HEK293T (cell line): ENCODE measurements around the gene MTURN.

Experiments
- ARNT ChIP-seq: fragments of 450-650 bp; IDR thresholded peaks from 2 replicates; pipeline ENCODE4 v1.6.1; 2017; ENCODE audit warnings: mild to moderate bottlenecking
- BHLHE40 ChIP-seq: fragments of 450-650 bp; IDR thresholded peaks from 2 replicates; pipeline ENCODE4 v1.6.1; 2016; ENCODE audit warnings: mild to moderate bottlenecking, moderate library complexity, borderline replicate concordance
- CTBP1 ChIP-seq: fragments of 450-650 bp; IDR thresholded peaks from 2 replicates; pipeline ENCODE4 v1.6.1; 2016; ENCODE audit warnings: borderline replicate concordance
- ELF4 ChIP-seq: fragments of 450-650 bp; IDR thresholded peaks from 2 replicates; pipeline ENCODE4 v1.6.1; 2017; ENCODE audit warnings: antibody characterized with exemption
- FOXK2 ChIP-seq: fragments of 450-650 bp; IDR thresholded peaks from 2 replicates; pipeline ENCODE4 v1.6.1; 2016; ENCODE audit warnings: mild to moderate bottlenecking
- HDGF ChIP-seq: fragments of 450-650 bp; IDR thresholded peaks from 2 replicates; pipeline ENCODE4 v1.6.1; 2017; ENCODE audit warnings: antibody characterized with exemption, borderline replicate concordance
- SP1 ChIP-seq: fragments of 450-650 bp; IDR thresholded peaks from 2 replicates; pipeline ENCODE4 v1.6.1; 2017
- SUZ12 ChIP-seq: fragments of 450-650 bp; IDR thresholded peaks from 2 replicates; pipeline ENCODE4 v1.6.1; 2016; ENCODE audit warnings: mild to moderate bottlenecking
- ZNF384 ChIP-seq: fragments of 450-650 bp; IDR thresholded peaks from 2 replicates; pipeline ENCODE4 v1.6.1; 2016

DNA sequence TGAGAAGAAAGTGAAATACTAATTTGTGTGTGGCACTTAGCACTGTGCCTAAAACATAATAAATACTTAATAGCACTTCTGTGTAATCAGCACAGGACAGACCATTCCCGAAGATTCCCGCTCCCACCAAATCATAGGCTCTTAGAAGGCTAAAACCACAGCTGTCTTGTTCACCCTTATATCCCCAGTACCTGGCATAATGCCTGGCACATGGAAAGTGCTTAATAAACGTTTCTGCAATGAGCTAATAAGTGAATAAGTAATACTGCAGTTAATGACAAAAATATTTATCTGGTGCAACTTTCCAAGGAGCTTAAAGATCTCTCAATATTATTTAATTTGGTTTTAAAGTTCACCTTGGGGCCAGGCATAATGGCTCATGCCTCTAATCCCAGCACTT is 43.2 kb downstream of the MTURN start:
- TF ChIP-seq SP1 (no peak), BHLHE40 (no peak), ZNF384 (no peak), ELF4 (no peak), ARNT (no peak), HDGF (no peak), FOXK2 (no peak), SUZ12 (no peak), CTBP1 (no peak)
